GM18517 (cell line): ENCODE results near the gene DHODH.

ENCODE experiments used
- ATAC-seq: cut with Tn5 transposase; IDR thresholded peaks from one replicate; pipeline ENCODE4 v1.9.1; 2021; ENCODE audit warnings: mild to moderate bottlenecking, moderate library complexity; ENCODE audit not compliant: unreplicated experiment

The DHODH gene

GRCh38 chr16:72013389-72013788 is 4.8 kb downstream of the DHODH start:
- no peak for ATAC-seq

GRCh38 chr16:72013888-72014581 is 5.5 kb downstream of the DHODH start:
- no peak for ATAC-seq

GRCh38 chr16:72014675-72015074 is 6.1 kb downstream of the DHODH start:
- ATAC-seq: no peak

- no peak for ATAC-seq
Measured at GRCh38 chr16:72015124-72015523, 6.6 kb downstream of the DHODH start.

GRCh38 chr16:72018470-72018869 is 9.9 kb downstream of the DHODH start:
- no peak for ATAC-seq

GRCh38 chr16:72021043-72021442 is 12.5 kb downstream of the DHODH start:
- ATAC-seq: no peak

- ATAC-seq: no peak
Measured at GRCh38 chr16:72022127-72022526, 13.6 kb downstream of the DHODH start.

GRCh38 chr16:72023962-72024361 is 15.4 kb downstream of the DHODH start:
- ATAC-seq: no peak

GRCh38 chr16:72024862-72025382 is 16.4 kb downstream of the DHODH start:
- ATAC-seq: no peak

GRCh38 chr16:72025404-72026114 is 17.0 kb downstream of the DHODH start:
- no peak for ATAC-seq

- no peak for ATAC-seq
Measured at GRCh38 chr16:72027669-72028378, 19.3 kb downstream of the DHODH start.

- ATAC-seq: no peak
Measured at GRCh38 chr16:72029567-72030271, 21.2 kb downstream of the DHODH start.

- no peak for ATAC-seq
Measured at GRCh38 chr16:72033437-72033836, 24.9 kb downstream of the DHODH start.

- no peak for ATAC-seq
Measured at GRCh38 chr16:72036098-72036497, 27.6 kb downstream of the DHODH start.

- no peak for ATAC-seq
Measured at GRCh38 chr16:72042157-72042660, 33.7 kb downstream of the DHODH start.

- ATAC-seq: no peak
Measured at GRCh38 chr16:72043058-72043457, 34.5 kb downstream of the DHODH start.

- no peak for ATAC-seq
Measured at GRCh38 chr16:72043539-72043938, 35.0 kb downstream of the DHODH start.

GRCh38 chr16:72044296-72044695 is 35.8 kb downstream of the DHODH start:
- no peak for ATAC-seq

GRCh38 chr16:72044825-72045359 is 36.3 kb downstream of the DHODH start:
- ATAC-seq: no peak

GRCh38 chr16:72049110-72049509 is 40.6 kb downstream of the DHODH start:
- ATAC-seq: no peak
